ENCODE results near the gene RPS27. TPM values are rescaled to one million over a fixed set of nuclear protein-coding genes. Genes with fewer than 3 reads are reported as not detected.

Gene RPS27
- total and polyA plus RNA-seq, 2 of the 13 experiments (the other 11 are each of a cell fraction or from before 2014, with no cell fraction given): 3,737 to 9,964 TPM

DNA sequence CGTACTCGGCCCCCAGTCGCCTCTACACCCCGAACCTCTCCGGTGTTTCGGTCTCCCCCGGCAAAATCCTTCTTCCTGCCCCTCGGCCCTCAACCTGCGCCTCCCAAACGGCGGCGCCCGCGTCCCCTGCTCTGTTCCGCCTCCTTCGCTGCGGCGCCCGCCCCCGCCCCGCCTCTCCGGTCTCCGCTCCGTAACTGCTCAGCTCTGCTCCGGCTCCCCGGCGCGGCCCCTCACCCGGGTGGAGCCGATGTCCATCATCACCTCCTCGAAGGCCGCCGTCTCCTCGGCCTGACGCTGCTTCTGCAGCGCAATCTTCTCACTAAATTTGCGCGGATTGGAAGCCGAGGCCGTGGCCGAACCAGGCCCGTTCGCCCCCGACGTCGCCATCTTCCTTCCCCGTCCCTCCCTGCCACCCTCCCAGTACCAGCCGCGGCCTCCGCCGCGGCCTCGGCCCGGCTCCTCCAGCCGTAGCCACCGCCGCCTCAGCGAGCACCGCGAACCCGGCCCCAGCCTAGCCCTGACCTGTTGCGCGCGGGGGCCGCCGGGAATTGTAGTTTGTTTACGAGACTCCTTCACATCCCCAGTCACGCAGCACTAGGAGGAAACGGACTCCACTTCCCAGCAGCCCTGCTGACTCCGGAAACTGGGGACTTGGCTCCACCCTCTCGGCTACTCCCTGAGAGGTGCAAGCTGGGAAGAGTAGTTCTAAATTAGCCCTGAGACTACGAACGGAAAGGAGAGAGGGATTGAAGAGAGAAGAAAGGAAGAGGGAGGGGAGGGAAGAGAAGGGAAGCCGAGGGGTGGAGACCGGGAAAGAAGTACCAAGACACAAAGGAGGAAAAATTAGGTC is 32.2 kb upstream of the RPS27 start, which contains the start of gene CRTC2 (continued):
- TF ChIP-seq ZFP82 (CRISPR knock-in tag; IDR thresholded peaks at IDR 0.05; ENCODE audit: borderline replicate concordance) (no peak; the same call in 1 of the 2 replicates), GPBP1L1 (CRISPR knock-in tag; IDR thresholded peaks at IDR 0.05) (no peak), MATR3 (CRISPR knock-in tag; IDR thresholded peaks at IDR 0.05) (no peak), ZNF24 (IDR thresholded peaks at IDR 0.05) (no peak), GATA4 (IDR thresholded peaks at IDR 0.05; ENCODE audit: borderline replicate concordance, low read depth) (no peak), MXD3 (CRISPR knock-in tag; IDR thresholded peaks at IDR 0.05) (0 out of 2 replicates have a peak, but pooled peaks have one; percentile 38), IKZF4 (CRISPR knock-in tag; IDR thresholded peaks at IDR 0.05; ENCODE audit: borderline replicate concordance, low read depth, not compliant biosample characterization) (no peak), SOX5 (CRISPR knock-in tag; IDR thresholded peaks at IDR 0.05; ENCODE audit: borderline replicate concordance) (peak; percentile 16; the same call in 1 of the 2 replicates), TBX2 (CRISPR knock-in tag; IDR thresholded peaks at IDR 0.05; ENCODE audit: borderline replicate concordance) (peak; percentile 52; the same call in 1 of the 2 replicates), ZBTB44 (CRISPR knock-in tag; IDR thresholded peaks at IDR 0.05) (peak; percentile 53; the same call in 1 of the 2 replicates), ZNF816 (CRISPR knock-in tag; IDR thresholded peaks at IDR 0.05; ENCODE audit: borderline replicate concordance) (peak; percentile 87), RCOR2 (CRISPR knock-in tag; IDR thresholded peaks at IDR 0.05) (no peak), EED (CRISPR knock-in tag; IDR thresholded peaks at IDR 0.05) (0 out of 2 replicates have a peak, but pooled peaks have one; percentile 62), KAT8 (CRISPR knock-in tag; IDR thresholded peaks at IDR 0.05) (peak; percentile 79; the same call in 1 of the 2 replicates), RELA (CRISPR knock-in tag; IDR thresholded peaks at IDR 0.05) (no peak), KLF12 (CRISPR knock-in tag; IDR thresholded peaks at IDR 0.05; ENCODE audit: borderline replicate concordance) (peak; percentile 65; the same call in 1 of the 2 replicates), NFE2L2 (IDR thresholded peaks at IDR 0.05; ENCODE audit: low read length) (no peak), TFAP4 (IDR thresholded peaks at IDR 0.05; ENCODE audit: borderline replicate concordance, low read depth) (peak; percentile 8; the same call in 1 of the 2 replicates), ZNF841 (CRISPR knock-in tag; IDR thresholded peaks at IDR 0.05; ENCODE audit: borderline replicate concordance) (no peak), SRF (IDR thresholded peaks at IDR 0.05; ENCODE audit: low read depth, low read length) (no peak), NFIC (IDR thresholded peaks at IDR 0.05; ENCODE audit: low read length) (no peak), SMAD3 (CRISPR knock-in tag; IDR thresholded peaks at IDR 0.05) (0 out of 2 replicates have a peak, but pooled peaks have one; percentile 32), MXI1 (IDR thresholded peaks at IDR 0.05; ENCODE audit: borderline replicate concordance, low read depth, low read length) (peak; percentile 84; the same call in 1 of the 3 replicates), MIXL1 (CRISPR knock-in tag; IDR thresholded peaks at IDR 0.05) (0 out of 2 replicates have a peak, but pooled peaks have one; percentile 34)
- TF ChIP-seq, protein P1, sequence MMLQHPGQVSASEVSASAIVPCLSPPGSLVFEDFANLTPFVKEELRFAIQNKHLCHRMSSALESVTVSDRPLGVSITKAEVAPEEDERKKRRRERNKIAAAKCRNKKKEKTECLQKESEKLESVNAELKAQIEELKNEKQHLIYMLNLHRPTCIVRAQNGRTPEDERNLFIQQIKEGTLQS (CRISPR knock-in tag; IDR thresholded peaks at IDR 0.05): no peak
